Muscle of leg (tissue), 11 donors: ENCODE results near the gene CAVIN2. TPM values are rescaled to one million over a fixed set of nuclear protein-coding genes. Genes with fewer than 3 reads are reported as not detected.

ENCODE experiments used
- DNase-seq: peaks from one replicate; pipeline ENCODE4 v3.0.0; 2013
- H3K27ac ChIP-seq: one replicate; pipeline ENCODE4 v1.5.1; 2013; ENCODE audit warnings: mild to moderate bottlenecking, low read length, control low read depth
- H3K27me3 ChIP-seq: one replicate; pipeline ENCODE4 v1.6.1; 2013; ENCODE audit warnings: low read length; ENCODE audit not compliant: control insufficient read depth, insufficient read depth
- H3K36me3 ChIP-seq: one replicate; pipeline ENCODE4 v1.6.1; 2013; ENCODE audit warnings: low read length; ENCODE audit not compliant: control insufficient read depth, insufficient read depth
- H3K4me1 ChIP-seq: one replicate; pipeline ENCODE4 v1.6.1; 2013; ENCODE audit warnings: low read length; ENCODE audit not compliant: control insufficient read depth, insufficient read depth
- H3K4me3 ChIP-seq: one replicate; pipeline ENCODE4 v1.5.1; 2013; ENCODE audit warnings: low read length, control low read depth
- H3K9me3 ChIP-seq: replicated peaks from 2 replicates; pipeline ENCODE4 v1.6.1; 2013; ENCODE audit warnings: low read depth, low read length; ENCODE audit not compliant: control insufficient read depth
- WGBS: methylation state at CpG from one replicate; pipeline ENCODE4 v1.1.5; 2013; ENCODE audit warnings: missing lambda C conversion rate; ENCODE audit not compliant: insufficient coverage; 5-methylcytosine and 5-hydroxymethylcytosine counted together
- polyA plus RNA-seq, 8 donors: library from polyadenylated mRNA; unstranded; fragments of 120-200 nt; gene quantifications; one replicate each; pipeline versions ENCODE4 v1.2.1 to v1.2.3, GENCODE V29; 2013; ENCODE audit warnings: inconsistent platforms in 1 of 8, low replicate concordance in 1 of 8; ENCODE audit not compliant: insufficient read length in 8 of 8, insufficient read depth in 1 of 8
- total RNA-seq: library from RNA; stranded (reverse); fragments of 120-200 nt; gene quantifications from one replicate; pipeline ENCODE4 v1.2.4, GENCODE V29; 2013

Gene CAVIN2
- total and polyA plus RNA-seq, 9 donors: 30.7 to 45.2 (median 35.3) TPM

- Histone ChIP-seq H3K27me3 (no peaks in the 10 kb centered on the region), H3K4me1 (no peaks in the 10 kb centered on the region), H3K9me3 (no peaks in the 10 kb centered on the region), H3K27ac (no peak overlapping the region), H3K4me3 (no peak overlapping the region), H3K36me3 (no peaks in the 10 kb centered on the region)
- WGBS: 75% methylated on average over 8 of the region's 9 CpGs
- DNase-seq: no peak
Observed at GRCh38 chr2:191804766-191805165, 42.1 kb downstream of the CAVIN2 start.

- Histone ChIP-seq H3K4me1 (no peaks in the 10 kb centered on the region), H3K27ac (no peak overlapping the region), H3K4me3 (no peak overlapping the region), H3K27me3 (no peaks in the 10 kb centered on the region), H3K9me3 (no peaks in the 10 kb centered on the region), H3K36me3 (no peaks in the 10 kb centered on the region)
- no peak for DNase-seq
- no CpG with 5 or more reads among the region's 1 CpG for WGBS
Observed at GRCh38 chr2:191803007-191803406, 43.9 kb downstream of the CAVIN2 start.

GRCh38 chr2:191802180-191802579 is 44.7 kb downstream of the CAVIN2 start:
- H3K4me1 ChIP-seq: no peaks in the 10 kb centered on the region
- no peaks in the 10 kb centered on the region for H3K9me3 ChIP-seq
- no CpG with 5 or more reads among the region's 5 CpGs for WGBS
- H3K27me3 ChIP-seq: no peaks in the 10 kb centered on the region
- H3K4me3 ChIP-seq: no peak overlapping the region
- DNase-seq: no peak
- H3K27ac ChIP-seq: no peak overlapping the region
- H3K36me3 ChIP-seq: no peaks in the 10 kb centered on the region

- Histone ChIP-seq H3K9me3 (no peaks in the 10 kb centered on the region), H3K4me3 (no peak overlapping the region), H3K4me1 (no peaks in the 10 kb centered on the region), H3K36me3 (no peaks in the 10 kb centered on the region), H3K27me3 (no peaks in the 10 kb centered on the region), H3K27ac (no peak overlapping the region)
- no CpG with 5 or more reads among the region's 1 CpG for WGBS
- no peak for DNase-seq
Observed at GRCh38 chr2:191800874-191801273, 46.0 kb downstream of the CAVIN2 start.

GRCh38 chr2:191799526-191799925 is 47.4 kb downstream of the CAVIN2 start:
- no CpG with 5 or more reads among the region's 2 CpGs for WGBS
- Histone ChIP-seq H3K36me3 (no peaks in the 10 kb centered on the region), H3K27ac (no peak overlapping the region)

GRCh38 chr2:191797942-191798876 is 48.7 kb downstream of the CAVIN2 start:
- Histone ChIP-seq H3K9me3 (no peaks in the 10 kb centered on the region), H3K27me3 (no peaks in the 10 kb centered on the region), H3K4me1 (no peaks in the 10 kb centered on the region), H3K4me3 (no peak overlapping the region), H3K27ac (no peak overlapping the region), H3K36me3 (no peaks in the 10 kb centered on the region)
- DNase-seq: no peak
- no CpG with 5 or more reads among the region's 2 CpGs for WGBS

More at GRCh38 chr2:191799526-191799925, 47.4 kb downstream of the CAVIN2 start:
- no peak overlapping the region for H3K4me3 ChIP-seq
- DNase-seq: no peak
- H3K27me3 ChIP-seq: no peaks in the 10 kb centered on the region
- no peaks in the 10 kb centered on the region for H3K4me1 ChIP-seq
- H3K9me3 ChIP-seq: no peaks in the 10 kb centered on the region

GRCh38 chr2:191797500-191797899 is 49.4 kb downstream of the CAVIN2 start:
- H3K27me3 ChIP-seq: no peaks in the 10 kb centered on the region
- H3K4me1 ChIP-seq: no peaks in the 10 kb centered on the region
- 64% methylated on average over 1 of the region's 4 CpGs for WGBS
- no peaks in the 10 kb centered on the region for H3K9me3 ChIP-seq
- H3K36me3 ChIP-seq: no peaks in the 10 kb centered on the region
- H3K27ac ChIP-seq: no peak overlapping the region
- no peak overlapping the region for H3K4me3 ChIP-seq
- no peak for DNase-seq

- no peak overlapping the region for H3K4me3 ChIP-seq
- H3K27ac ChIP-seq: no peak overlapping the region
- no peaks in the 10 kb centered on the region for H3K27me3 ChIP-seq
- WGBS: no CpG with 5 or more reads among the region's 2 CpGs
- no peaks in the 10 kb centered on the region for H3K36me3 ChIP-seq
- DNase-seq: no peak
- no peaks in the 10 kb centered on the region for H3K9me3 ChIP-seq
- H3K4me1 ChIP-seq: no peaks in the 10 kb centered on the region
Observed at GRCh38 chr2:191795715-191796114, 51.2 kb downstream of the CAVIN2 start.

- H3K27me3 ChIP-seq: no peaks in the 10 kb centered on the region
- no peaks in the 10 kb centered on the region for H3K9me3 ChIP-seq
- DNase-seq: no peak
- H3K27ac ChIP-seq: no peak overlapping the region
- WGBS: no CpG with 5 or more reads among the region's 3 CpGs
- H3K4me3 ChIP-seq: no peak overlapping the region
- no peaks in the 10 kb centered on the region for H3K4me1 ChIP-seq
- no peaks in the 10 kb centered on the region for H3K36me3 ChIP-seq
Observed at GRCh38 chr2:191791953-191792560, 54.8 kb downstream of the CAVIN2 start.

GRCh38 chr2:191790737-191791136 is 56.2 kb downstream of the CAVIN2 start:
- H3K4me1 ChIP-seq: no peaks in the 10 kb centered on the region
- no peak overlapping the region for H3K4me3 ChIP-seq
- DNase-seq: no peak
- no peak overlapping the region for H3K27ac ChIP-seq
- no peaks in the 10 kb centered on the region for H3K27me3 ChIP-seq
- no peaks in the 10 kb centered on the region for H3K9me3 ChIP-seq
- no CpG with 5 or more reads among the region's 1 CpG for WGBS
- no peaks in the 10 kb centered on the region for H3K36me3 ChIP-seq
